Prostate gland (tissue), 2 donors: Measurements from ENCODE around the gene AATK. TPM values are rescaled to one million over a fixed set of nuclear protein-coding genes. Genes with fewer than 3 reads are reported as not detected.
"Not testable (repeated sequence)": the region's sequence is repeated elsewhere in the genome, so short reads cannot be mapped to it uniquely, and the experiment has no call there.

Source experiments
- DNase-seq: peaks from one replicate; pipeline ENCODE4 v3.0.0-alpha.2; 2019; ENCODE audit warnings: low spot score
- H3K27ac ChIP-seq, 2 donors: fragments of 200-600 bp; sonication (generic); 2 replicates each; pipeline ENCODE4 v1.5.1; 2017 to 2019
- H3K27me3 ChIP-seq: fragments of 200-600 bp; sonication (generic); replicated peaks from 2 replicates; pipeline ENCODE4 v1.5.1; 2019; ENCODE audit not compliant: insufficient read depth
- H3K36me3 ChIP-seq, 2 donors: fragments of 200-600 bp; sonication (generic); 1 replicate in 1 of 2; 2 replicates in 1 of 2; pipeline versions ENCODE4 v1.5.1 to v1.8.1; 2017 to 2019
- H3K4me1 ChIP-seq: fragments of 200-600 bp; sonication (generic); replicated peaks from 2 replicates; pipeline ENCODE4 v1.5.1; 2019
- H3K4me3 ChIP-seq, 2 donors: fragments of 200-600 bp; sonication (generic); 2 replicates each; pipeline ENCODE4 v1.5.1; 2017 to 2019
- H3K9me3 ChIP-seq: fragments of 200-600 bp; sonication (generic); 2 replicates; pipeline ENCODE4 v1.5.1; 2017
- POLR2A ChIP-seq: fragments of 450-650 bp; IDR thresholded peaks from one replicate; pipeline ENCODE4 v1.6.1; 2016; ENCODE audit warnings: antibody characterized with exemption, mild to moderate bottlenecking
- POLR2AphosphoS5 ChIP-seq: sonication (generic); formaldehyde crosslinking; IDR thresholded peaks from one replicate; pipeline ENCODE4 v1.6.1; 2017; ENCODE audit warnings: antibody characterized with exemption
- WGBS: methylation state at CpG from one replicate; pipeline ENCODE4 v1.1.5; 2018; 5-methylcytosine and 5-hydroxymethylcytosine counted together
- intact Hi-C: fragments of 100-400 bp; cut with DNase I; formaldehyde crosslinking; loops from one replicate; pipeline ENCODE4 v1.14.2; 2022
- total RNA-seq, 2 donors: library from RNA; depleted of rRNA; stranded (reverse); fragments of >200 nt; gene quantifications; one replicate each; pipeline ENCODE4 v1.1.0, GENCODE V29; 2016
- TF ChIP-seq, protein P1 (sequence below), 4 experiments: fragments of 200-600 bp in 2 of 4; fragments of 450-650 bp in 2 of 4; sonication (generic) in 2 of 4; IDR thresholded peaks; 1 replicate in 3 of 4; 2 replicates in 1 of 4; pipeline ENCODE4 v1.5.1; 2016 to 2019; ENCODE audit warnings: antibody characterized with exemption in 4 of 4, mild to moderate bottlenecking in 2 of 4, moderate library complexity in 2 of 4

AATK gene
- total RNA-seq, 2 donors from 2014 or later, result 5.2 to 6.6 TPM

DNA sequence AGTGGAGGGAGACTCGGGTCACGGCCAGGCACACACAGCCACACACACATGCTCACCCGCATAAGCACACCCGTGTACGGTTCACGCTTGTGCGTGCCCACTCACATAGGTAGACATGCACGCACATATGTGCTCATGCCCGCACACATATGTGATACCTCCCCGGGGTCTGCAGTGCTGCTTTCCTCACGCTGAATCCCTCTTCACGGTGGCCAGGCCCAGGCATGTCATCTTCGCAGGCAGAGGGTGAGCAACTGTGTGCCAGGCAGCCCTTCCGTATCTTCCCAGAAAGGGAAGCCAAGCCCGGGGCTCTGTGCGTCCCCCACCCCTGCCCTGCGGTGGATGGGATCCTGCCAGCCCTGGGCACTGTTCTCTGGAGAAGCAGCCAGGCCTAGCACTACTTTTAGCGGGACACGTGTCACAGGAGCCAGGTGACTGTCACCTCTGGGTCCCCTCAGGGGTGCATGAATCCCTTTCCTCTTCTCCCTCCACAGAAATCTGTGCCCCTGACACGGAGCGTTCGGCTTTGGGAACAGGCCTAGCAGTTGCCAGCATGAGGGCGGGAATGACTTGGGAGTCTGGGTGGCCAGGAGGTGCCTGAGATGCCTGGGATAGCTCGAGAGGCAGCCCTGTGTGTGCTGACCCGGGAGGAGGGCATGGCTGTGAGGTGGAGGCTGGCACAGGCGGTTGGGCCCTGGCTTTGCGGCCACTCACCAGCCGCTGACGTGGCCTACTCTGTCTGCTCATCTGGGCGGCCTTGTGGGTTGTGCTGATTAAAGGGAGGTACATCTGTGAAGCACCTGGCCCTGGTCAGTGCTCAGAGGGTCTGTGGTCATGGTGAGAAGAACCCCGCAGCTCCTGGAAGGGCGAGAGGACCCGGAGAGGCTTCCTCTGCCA, 83.6 kb downstream of the AATK start:
- Histone ChIP-seq H3K27ac (peak overlapping the region; percentile 93 to 94), H3K27me3 (no peaks in the 10 kb centered on the region), H3K36me3 (peaks cover 0 to 6% of the 10 kb centered on the region in 2 donors), H3K4me1 (peaks cover 55% of the 10 kb centered on the region), H3K4me3 (no peak overlapping the region), H3K9me3 (no peaks in the 10 kb centered on the region)
- DNase-seq, result no peak
- 48% methylated on average over 31 of the region's 33 CpGs for WGBS
- TF ChIP-seq POLR2AphosphoS5, result peak; percentile 8
- TF ChIP-seq, protein P1, sequence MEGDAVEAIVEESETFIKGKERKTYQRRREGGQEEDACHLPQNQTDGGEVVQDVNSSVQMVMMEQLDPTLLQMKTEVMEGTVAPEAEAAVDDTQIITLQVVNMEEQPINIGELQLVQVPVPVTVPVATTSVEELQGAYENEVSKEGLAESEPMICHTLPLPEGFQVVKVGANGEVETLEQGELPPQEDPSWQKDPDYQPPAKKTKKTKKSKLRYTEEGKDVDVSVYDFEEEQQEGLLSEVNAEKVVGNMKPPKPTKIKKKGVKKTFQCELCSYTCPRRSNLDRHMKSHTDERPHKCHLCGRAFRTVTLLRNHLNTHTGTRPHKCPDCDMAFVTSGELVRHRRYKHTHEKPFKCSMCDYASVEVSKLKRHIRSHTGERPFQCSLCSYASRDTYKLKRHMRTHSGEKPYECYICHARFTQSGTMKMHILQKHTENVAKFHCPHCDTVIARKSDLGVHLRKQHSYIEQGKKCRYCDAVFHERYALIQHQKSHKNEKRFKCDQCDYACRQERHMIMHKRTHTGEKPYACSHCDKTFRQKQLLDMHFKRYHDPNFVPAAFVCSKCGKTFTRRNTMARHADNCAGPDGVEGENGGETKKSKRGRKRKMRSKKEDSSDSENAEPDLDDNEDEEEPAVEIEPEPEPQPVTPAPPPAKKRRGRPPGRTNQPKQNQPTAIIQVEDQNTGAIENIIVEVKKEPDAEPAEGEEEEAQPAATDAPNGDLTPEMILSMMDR (IDR thresholded peaks at IDR 0.05), result no peak
- intact Hi-C loops, result no loop called here

DNA sequence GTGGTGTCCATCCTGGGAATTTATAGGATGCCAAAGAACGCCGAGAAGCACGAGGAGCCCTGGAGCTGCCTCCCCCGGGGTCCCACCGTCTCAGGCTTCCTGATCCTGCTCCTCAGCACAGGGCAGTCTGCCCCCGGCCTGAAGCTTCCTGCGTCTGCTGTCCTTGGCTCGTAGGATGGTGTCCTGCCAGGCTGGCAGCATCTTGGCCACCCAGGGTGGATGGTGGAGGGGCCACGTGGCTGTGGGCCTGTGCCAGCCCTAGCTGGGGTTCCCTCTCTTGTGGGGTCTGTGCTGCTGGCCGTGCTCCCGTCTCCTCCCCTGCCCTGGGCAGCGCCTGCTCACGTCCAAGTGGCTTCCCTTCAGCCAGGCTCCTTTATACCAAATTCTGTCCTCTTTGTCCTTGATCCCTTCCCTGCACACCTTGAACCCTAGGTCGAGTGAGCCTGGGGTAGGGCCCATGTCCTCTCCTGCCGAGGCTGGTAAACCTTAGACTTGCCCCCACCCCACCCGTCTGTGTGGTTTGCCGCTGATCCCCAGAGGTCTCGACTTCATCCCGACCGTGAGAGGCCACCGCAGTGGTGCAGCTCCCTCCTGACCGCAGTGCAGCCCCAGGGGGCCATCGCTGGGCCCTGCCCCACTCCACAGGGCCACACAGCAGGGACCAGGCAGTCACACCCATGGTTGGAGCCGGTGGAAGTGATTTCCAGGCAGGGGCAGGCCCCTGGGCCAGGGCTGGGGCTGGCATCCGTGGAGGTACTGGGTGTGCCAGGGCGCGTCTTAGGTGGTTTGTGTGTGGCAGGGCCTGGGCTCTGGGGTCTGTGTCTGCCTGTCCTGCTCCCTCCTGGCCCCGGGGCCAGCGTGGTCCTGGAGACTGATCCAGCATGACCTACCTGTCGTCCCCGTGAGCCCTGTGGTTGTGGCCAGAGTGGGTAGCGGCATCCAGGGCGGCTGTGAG, 84.5 kb downstream of the AATK start:
- Histone ChIP-seq H3K4me3 (no peak overlapping the region), H3K36me3 (peaks cover 0 to 2% of the 10 kb centered on the region in 2 donors), H3K4me1 (peaks cover 51% of the 10 kb centered on the region), H3K27me3 (no peaks in the 10 kb centered on the region), H3K9me3 (no peaks in the 10 kb centered on the region), H3K27ac (peak overlapping the region; percentile 93 to 94)
- TF ChIP-seq POLR2A, result no peak
- TF ChIP-seq, protein P1 (IDR thresholded peaks at IDR 0.05), result no peak
- no peak for TF ChIP-seq POLR2AphosphoS5
- WGBS, result 62% methylated on average over 33 of the region's 33 CpGs
- intact Hi-C loops, result no loop called here
- DNase-seq, result no peak

GRCh38 chr17:81080019-81080418, 86.0 kb downstream of the AATK start:
- no peak for DNase-seq
- intact Hi-C loops, result no loop called here
- 66% methylated on average over 16 of the region's 19 CpGs for WGBS

GRCh38 chr17:81078026-81078913, 87.8 kb downstream of the AATK start:
- intact Hi-C loops, H3K4me3 ChIP-seq, DNase-seq, H3K9me3 ChIP-seq, H3K36me3 ChIP-seq, H3K27me3 ChIP-seq: not testable (repeated sequence)
- H3K27ac ChIP-seq, result peak overlapping the region in 1 of 2 donors; percentile 94
- WGBS, result 92% methylated on average over 45 of the region's 45 CpGs
- peaks cover 26% of the 10 kb centered on the region for H3K4me1 ChIP-seq

More at GRCh38 chr17:81080019-81080418, 86.0 kb downstream of the AATK start:
- Histone ChIP-seq H3K36me3 (no peaks in the 10 kb centered on the region), H3K27ac (peak overlapping the region in 1 of 2 donors; percentile 94), H3K4me3 (no peak overlapping the region), H3K9me3 (no peaks in the 10 kb centered on the region), H3K27me3 (no peaks in the 10 kb centered on the region), H3K4me1 (peaks cover 40% of the 10 kb centered on the region)
- no peak for TF ChIP-seq POLR2A
- TF ChIP-seq, protein P1 (IDR thresholded peaks at IDR 0.05), result no peak
- TF ChIP-seq POLR2AphosphoS5, result no peak
